A549 (cell line): ENCODE measurements around the gene SLC7A8. TPM values are rescaled to one million over a fixed set of nuclear protein-coding genes. Genes with fewer than 3 reads are reported as not detected.

Experiments used
- ATAC-seq, 2 experiments: fragments of 200-7000 bp in 1 of 2; fragments of >200 bp in 1 of 2; cut with Nextera tagmentation in 1 of 2; cut with Tn5 transposase in 1 of 2; 3 replicates each; pipeline versions ENCODE4 v1.8.0 to v1.9.1; 2018 to 2020; ENCODE audit warnings: mild to moderate bottlenecking in 1 of 2, moderate library complexity in 1 of 2
- CTCF ChIA-PET: fragments of 300-600 bp; sonication (Branson Sonifier 250); formaldehyde crosslinking; extraction: SDS; loops from one replicate; lab custom pipeline; 2021; ENCODE audit warnings: antibody characterized with exemption, inconsistent platforms; lab: Yijun Ruan, JAX
- POLR2A ChIA-PET: fragments of 350-600 bp; formaldehyde crosslinking; extraction: SDS; loops from one replicate; lab custom pipeline; 2021; ENCODE audit warnings: antibody characterized with exemption, inconsistent platforms; lab: Yijun Ruan, JAX
- DNase-seq, 2 experiments: peaks; one replicate each; pipeline versions ENCODE4 v3.0.0 to v3.0.0-alpha.2; 2011 to 2016; ENCODE audit warnings: low read depth in 1 of 2, low spot score in 1 of 2
- FAIRE-seq: peaks from 2 replicates; lab custom pipeline; 2011; peaks lifted over from hg19 to GRCh38; lab: Jason Lieb, UNC
- H3K27ac ChIP-seq, 2 experiments: fragments of >200 bp; sonication (Bioruptor Twin); formaldehyde crosslinking; 3 replicates each; pipeline ENCODE4 v1.5.1; 2016 to 2017
- H3K4me1 ChIP-seq: fragments of >200 bp; sonication (Bioruptor Twin); formaldehyde crosslinking; 3 replicates; pipeline ENCODE4 v1.6.1; 2016
- H3K4me2 ChIP-seq: fragments of >200 bp; sonication (Bioruptor Twin); formaldehyde crosslinking; 3 replicates; pipeline ENCODE4 v1.6.1; 2016
- H3K4me3 ChIP-seq: fragments of >200 bp; sonication (Bioruptor Twin); formaldehyde crosslinking; 3 replicates; pipeline ENCODE4 v1.5.1; 2016
- H3K9me3 ChIP-seq: fragments of >200 bp; sonication (Bioruptor Twin); formaldehyde crosslinking; 3 replicates; pipeline ENCODE4 v1.6.1; 2016
- BCL3 ChIP-seq: fragments of >200 bp; sonication (Bioruptor Twin); formaldehyde crosslinking; IDR thresholded peaks from 3 replicates; pipeline ENCODE4 v1.6.1; 2016
- CEBPB ChIP-seq, 2 experiments: fragments of >200 bp in 1 of 2; sonication (Bioruptor Twin) in 1 of 2; formaldehyde crosslinking in 1 of 2; IDR thresholded peaks; 2 replicates each; pipeline ENCODE4 v1.6.1; 2012 to 2016
- CHD2 ChIP-seq: fragments of 150-350 bp; IDR thresholded peaks from 2 replicates; pipeline ENCODE4 v1.6.1; 2014; ENCODE audit warnings: low read length; ENCODE audit not compliant: partially characterized antibody
- EP300 ChIP-seq, 2 experiments: fragments of >200 bp; sonication (Bioruptor Twin); formaldehyde crosslinking; IDR thresholded peaks; 2 replicates in 1 of 2; 3 replicates in 1 of 2; pipeline ENCODE4 v1.6.1; 2016 to 2017
- FOSB ChIP-seq: fragments of 250-450 bp; sonication (Bioruptor Pico); IDR thresholded peaks from 2 replicates; pipeline ENCODE4 v1.5.0; 2020; ENCODE audit warnings: mild to moderate bottlenecking, moderate library complexity
- FOSL2 ChIP-seq, 2 experiments: fragments of 450-650 bp in 1 of 2; fragments of >200 bp in 1 of 2; sonication (Bioruptor Twin) in 1 of 2; formaldehyde crosslinking; IDR thresholded peaks; 2 replicates each; pipeline versions ENCODE4 v1.5.0 to v1.6.1; 2016 to 2020; ENCODE audit warnings: mild to moderate bottlenecking in 1 of 2, moderate library complexity in 1 of 2
- HDAC2 ChIP-seq: fragments of 200-600 bp; sonication (generic); IDR thresholded peaks from 2 replicates; pipeline ENCODE4 v1.6.1; 2016
- HES2 ChIP-seq: fragments of >200 bp; sonication (Bioruptor Twin); formaldehyde crosslinking; IDR thresholded peaks from 2 replicates; pipeline ENCODE4 v1.6.1; 2016
- HEYL ChIP-seq: fragments of 250-450 bp; sonication (Bioruptor Pico); IDR thresholded peaks from 2 replicates; pipeline ENCODE4 v1.8.0; 2021; ENCODE audit warnings: mild to moderate bottlenecking, moderate library complexity
- HOXB13 ChIP-seq: fragments of 250-450 bp; sonication (Bioruptor Pico); IDR thresholded peaks from 2 replicates; pipeline ENCODE4 v1.5.0; 2020; ENCODE audit warnings: low read depth, mild to moderate bottlenecking, moderate library complexity
- MAFK ChIP-seq: fragments of 450-650 bp; IDR thresholded peaks from 2 replicates; pipeline ENCODE4 v1.6.1; 2014; ENCODE audit not compliant: partially characterized antibody
- MAX ChIP-seq: IDR thresholded peaks from 2 replicates; pipeline ENCODE4 v1.6.1; 2012
- NPAS2 ChIP-seq: fragments of 250-450 bp; sonication (Bioruptor Pico); IDR thresholded peaks from 2 replicates; pipeline ENCODE4 v1.8.0; 2022; ENCODE audit warnings: mild to moderate bottlenecking, moderate library complexity, borderline replicate concordance
- RFX5 ChIP-seq: fragments of 450-650 bp; IDR thresholded peaks from 2 replicates; pipeline ENCODE4 v1.7.1; 2014; ENCODE audit warnings: antibody characterized with exemption, mild to moderate bottlenecking, moderate library complexity
- TFCP2L1 ChIP-seq: fragments of 250-450 bp; sonication (Bioruptor Pico); IDR thresholded peaks from 2 replicates; pipeline ENCODE4 v1.5.0; 2021; ENCODE audit warnings: mild to moderate bottlenecking
- TP53 ChIP-seq: fragments of 250-450 bp; sonication (Bioruptor Pico); IDR thresholded peaks from 2 replicates; pipeline ENCODE4 v1.5.0; 2021; ENCODE audit warnings: mild to moderate bottlenecking, moderate library complexity
- WGBS: methylation state at CpG from one replicate; pipeline ENCODE4 v1.1.6; 2017; ENCODE audit errors: missing lambda C conversion rate; 5-methylcytosine and 5-hydroxymethylcytosine counted together
- polyA plus RNA-seq, 4 experiments: library from polyadenylated mRNA; depleted of rRNA in 3 of 4; stranded (reverse); fragments of >200 nt; fragmentation: RNase III in 1 of 4; extraction: RNeasy Plus Mini Kit Qiagen cat#74134 plus additional on column Dnase treatment in 1 of 4; gene quantifications; 2 replicates in 3 of 4; 3 replicates in 1 of 4; pipeline ENCODE4 v1.2.3, GENCODE V29; 2011 to 2017
- TF ChIP-seq, protein P1 (sequence below): fragments of 250-450 bp; sonication (Bioruptor Pico); IDR thresholded peaks from 2 replicates; pipeline ENCODE4 v1.5.0; 2020; ENCODE audit warnings: low read depth, mild to moderate bottlenecking, moderate library complexity

The SLC7A8 gene
- polyA plus RNA-seq, 2 of the 4 experiments (the other 2 are of a cell fraction), result 0.28 to 0.35 TPM

- no peak for TF ChIP-seq TFCP2L1 (CRISPR knock-in tag)
Observed at GRCh38 chr14:23183158-23183470, 346 bp downstream of the SLC7A8 start (continued).

DNA sequence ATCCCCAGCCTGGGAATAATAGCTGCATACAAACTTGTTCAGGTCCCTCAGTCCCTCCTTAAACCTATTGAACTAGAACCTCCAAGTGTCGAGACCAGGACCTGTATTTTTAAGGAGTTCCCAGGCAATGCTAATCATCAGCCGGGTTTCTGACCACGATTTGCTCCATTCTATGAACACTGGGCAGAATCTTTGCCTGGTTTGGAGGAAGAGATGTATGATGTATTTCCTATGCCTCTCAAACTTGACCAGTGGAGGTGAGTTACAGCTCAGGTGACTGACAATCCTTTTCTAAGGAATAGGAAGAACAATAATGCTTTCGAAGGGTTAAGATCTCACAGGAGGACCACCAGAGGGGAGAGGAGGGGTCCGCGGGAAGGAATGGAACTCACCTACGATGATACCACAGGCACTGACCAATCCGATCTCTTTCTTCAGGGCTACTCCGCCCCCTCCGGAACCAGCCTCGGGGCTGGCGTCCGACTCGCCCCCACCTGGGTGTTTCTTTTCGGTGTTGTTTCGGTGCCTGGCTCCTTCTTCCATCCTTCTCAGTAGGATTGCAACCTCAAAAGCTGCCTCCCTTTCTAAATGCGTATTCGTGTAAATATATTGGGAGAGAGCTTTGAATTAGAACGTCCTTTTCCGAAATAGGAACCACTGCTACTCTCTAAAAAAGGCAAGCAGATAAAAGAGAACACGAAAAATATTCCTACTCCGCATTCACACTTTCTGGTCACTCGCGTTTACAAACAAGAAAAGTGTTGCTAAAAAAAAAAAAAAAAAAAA, 895 bp downstream of the SLC7A8 start:
- Histone ChIP-seq H3K4me1 (0 out of 3 replicates have a peak, but pooled peaks cover 3% of the 10 kb centered on the region), H3K4me2 (peak overlapping the region; percentile 78), H3K27ac (0 out of 6 replicates have a peak overlapping the region, but pooled peaks of 1 of the 2 experiments have one; percentile 13), H3K9me3 (no peaks in the 10 kb centered on the region), H3K4me3 (peak overlapping the region; percentile 45)
- ATAC-seq (peak in 1 of 2 experiments; percentile 74; a peak in 3 of 6 replicates), FAIRE-seq (no peak), DNase-seq (no peak)
- CTCF ChIA-PET, result interaction anchor here (0.6 to 25.1 kb wide), 6 partner anchors 14 to 175 kb away, joined by 3 to 848 read pairs (median 4); partner anchors contain the start of gene CEBPE
- TF ChIP-seq CHD2 (no peak), HOXB13 (CRISPR knock-in tag) (no peak), FOSL2 (IDR thresholded peaks at IDR 0.05) (no peak), FOSL2 (CRISPR knock-in tag; IDR thresholded peaks at IDR 0.05) (no peak), MAX (no peak), FOSB (CRISPR knock-in tag) (no peak), NPAS2 (CRISPR knock-in tag) (no peak), EP300 (IDR thresholded peaks at IDR 0.05) (no peak), CEBPB (IDR thresholded peaks at IDR 0.05) (no peak), RFX5 (no peak), MAFK (no peak)
- TF ChIP-seq, protein P1, sequence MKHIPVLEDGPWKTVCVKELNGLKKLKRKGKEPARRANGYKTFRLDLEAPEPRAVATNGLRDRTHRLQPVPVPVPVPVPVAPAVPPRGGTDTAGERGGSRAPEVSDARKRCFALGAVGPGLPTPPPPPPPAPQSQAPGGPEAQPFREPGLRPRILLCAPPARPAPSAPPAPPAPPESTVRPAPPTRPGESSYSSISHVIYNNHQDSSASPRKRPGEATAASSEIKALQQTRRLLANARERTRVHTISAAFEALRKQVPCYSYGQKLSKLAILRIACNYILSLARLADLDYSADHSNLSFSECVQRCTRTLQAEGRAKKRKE (CRISPR knock-in tag), result no peak
- POLR2A ChIA-PET, result interaction anchor here (0.7 kb wide), 1 partner anchor 88 kb away, joined by 6 read pairs; no protein-coding TSS in a partner anchor
- WGBS, result 10% methylated on average over 24 of the region's 24 CpGs

- CTCF ChIA-PET, result interaction anchor here (0.7 to 25.1 kb wide), 5 partner anchors 13 to 113 kb away, joined by 3 to 848 read pairs (median 5); partner anchors contain the start of gene CEBPE
- H3K4me1 ChIP-seq, result 0 out of 3 replicates have a peak, but pooled peaks cover 3% of the 10 kb centered on the region
- WGBS, result 41% methylated on average over 4 of the region's 4 CpGs
- ATAC-seq (no peak), FAIRE-seq (no peak), DNase-seq (no peak)
- no peak for TF ChIP-seq TP53
- TF ChIP-seq HEYL (CRISPR knock-in tag), result no peak
- no peak for TF ChIP-seq HDAC2
- no peak for TF ChIP-seq BCL3
- no peak for TF ChIP-seq HES2
- TF ChIP-seq, protein P1 (CRISPR knock-in tag), result no peak
- no peak overlapping the region for H3K4me3 ChIP-seq
- H3K4me2 ChIP-seq, result peak overlapping the region; percentile 78; the same call in 1 of the 3 replicates
- H3K27ac ChIP-seq, result no peak overlapping the region
- POLR2A ChIA-PET, result interaction anchor here (1.2 kb wide), 1 partner anchor 14 kb away, joined by 4 read pairs; no protein-coding TSS in a partner anchor
- no peaks in the 10 kb centered on the region for H3K9me3 ChIP-seq
Observed at GRCh38 chr14:23181946-23182345, 1.5 kb downstream of the SLC7A8 start.
